GM19395 (cell line): ENCODE data around the gene SCARB2.

Experiments
- ATAC-seq: cut with Tn5 transposase; IDR thresholded peaks from one replicate; pipeline ENCODE4 v1.9.1; 2021; ENCODE audit warnings: mild to moderate bottlenecking, moderate library complexity; ENCODE audit not compliant: unreplicated experiment

Gene SCARB2

DNA sequence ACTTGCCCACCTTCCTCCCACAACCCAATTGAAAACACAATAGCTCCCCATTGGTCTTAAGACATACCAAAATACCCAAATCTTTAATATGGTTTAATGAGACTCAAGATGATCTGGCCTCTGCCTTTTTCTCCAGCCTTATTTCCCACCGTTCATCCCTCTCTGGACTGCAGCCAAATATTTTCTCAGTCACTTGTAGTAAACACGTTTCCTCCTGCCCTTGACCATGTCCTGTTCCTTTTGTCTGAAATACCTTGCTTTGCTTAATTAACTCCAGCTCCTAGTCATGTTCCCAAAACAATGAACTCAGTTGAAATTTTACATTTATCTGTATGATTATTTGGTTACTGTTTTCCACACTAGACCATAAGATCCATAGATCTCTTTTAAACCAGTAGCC lies 57.0 kb downstream of the SCARB2 start:
- ATAC-seq, result no peak

DNA sequence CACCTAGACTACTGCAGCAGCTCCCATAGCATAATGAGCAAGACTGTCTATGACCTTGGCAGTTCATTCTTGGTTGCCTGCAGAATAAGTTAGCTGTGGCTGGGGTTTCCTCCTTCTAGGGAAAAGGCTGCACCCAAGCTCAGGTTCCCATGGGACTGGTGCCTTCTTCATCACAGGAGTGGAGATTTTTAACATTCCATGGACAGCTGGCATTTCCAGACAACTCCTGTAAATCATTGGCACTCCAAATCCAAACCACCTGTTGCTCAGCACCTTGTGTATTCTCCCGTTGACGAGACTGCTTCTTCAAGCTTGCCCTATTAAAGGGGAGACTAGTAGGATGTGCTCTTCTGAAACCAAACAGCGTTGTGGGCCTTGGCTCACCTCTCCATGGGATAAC lies 57.6 kb downstream of the SCARB2 start:
- no peak for ATAC-seq

DNA sequence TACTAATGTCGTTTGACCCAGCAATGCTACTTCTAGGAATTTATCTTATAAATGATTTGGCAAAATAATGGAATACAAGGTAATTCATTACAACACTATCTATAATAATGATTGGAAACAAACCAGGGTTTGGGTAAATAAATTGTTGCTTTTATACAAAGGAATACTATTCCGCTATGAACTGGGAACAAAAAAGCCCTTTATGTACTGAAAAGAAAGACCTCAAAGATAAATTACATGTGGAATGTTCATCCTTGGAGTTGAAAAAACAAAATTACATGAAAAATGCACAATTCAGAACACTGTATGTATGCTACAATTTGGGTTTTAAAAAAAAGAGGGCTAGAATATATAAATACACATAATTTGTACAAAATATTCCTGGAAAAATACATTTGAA lies 60.3 kb downstream of the SCARB2 start:
- ATAC-seq, result no peak

DNA sequence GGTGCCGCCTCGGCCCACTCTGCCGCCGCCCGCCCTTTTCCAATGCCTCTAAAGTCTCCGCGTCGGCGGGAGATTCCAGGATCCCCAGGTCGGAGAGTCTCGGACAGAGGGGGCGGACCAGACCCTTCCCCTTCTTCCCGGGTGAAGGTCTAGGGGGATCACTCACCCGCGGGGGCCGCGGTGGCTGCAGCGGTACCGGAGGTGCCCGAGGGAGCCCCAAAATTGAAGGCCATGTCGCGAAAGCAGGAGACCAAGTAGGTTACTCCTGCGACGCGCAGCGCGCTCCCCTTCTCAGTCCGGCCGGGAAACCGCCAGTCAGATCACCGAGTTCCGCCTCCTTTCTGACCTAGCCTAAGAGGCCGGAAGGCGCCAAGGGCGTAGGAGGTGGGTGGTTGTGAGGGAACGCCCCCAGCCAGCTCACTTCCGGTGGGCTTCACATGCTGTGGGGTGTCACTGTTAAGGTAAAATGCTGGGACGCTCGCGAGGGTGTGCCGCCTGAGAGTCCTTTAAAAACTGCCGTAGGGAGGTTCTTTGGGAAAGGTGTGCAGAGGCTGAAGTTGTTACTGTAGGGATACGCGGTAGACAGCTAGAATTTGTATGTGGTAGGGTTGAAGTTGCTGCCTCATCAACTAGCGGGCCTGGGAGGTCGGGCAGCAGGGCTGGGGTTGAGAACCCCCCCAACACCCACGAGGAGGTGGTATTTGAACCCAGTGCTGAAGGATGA lies 65.3 kb downstream of the SCARB2 start, which contains the start of gene NUP54:
Gene NUP54, minus strand, starts transcription at position 256 of the 724 bp plus-strand sequence. Its CDS starts 23 bp downstream, at position 233.
- peak; percentile 99 for ATAC-seq

DNA sequence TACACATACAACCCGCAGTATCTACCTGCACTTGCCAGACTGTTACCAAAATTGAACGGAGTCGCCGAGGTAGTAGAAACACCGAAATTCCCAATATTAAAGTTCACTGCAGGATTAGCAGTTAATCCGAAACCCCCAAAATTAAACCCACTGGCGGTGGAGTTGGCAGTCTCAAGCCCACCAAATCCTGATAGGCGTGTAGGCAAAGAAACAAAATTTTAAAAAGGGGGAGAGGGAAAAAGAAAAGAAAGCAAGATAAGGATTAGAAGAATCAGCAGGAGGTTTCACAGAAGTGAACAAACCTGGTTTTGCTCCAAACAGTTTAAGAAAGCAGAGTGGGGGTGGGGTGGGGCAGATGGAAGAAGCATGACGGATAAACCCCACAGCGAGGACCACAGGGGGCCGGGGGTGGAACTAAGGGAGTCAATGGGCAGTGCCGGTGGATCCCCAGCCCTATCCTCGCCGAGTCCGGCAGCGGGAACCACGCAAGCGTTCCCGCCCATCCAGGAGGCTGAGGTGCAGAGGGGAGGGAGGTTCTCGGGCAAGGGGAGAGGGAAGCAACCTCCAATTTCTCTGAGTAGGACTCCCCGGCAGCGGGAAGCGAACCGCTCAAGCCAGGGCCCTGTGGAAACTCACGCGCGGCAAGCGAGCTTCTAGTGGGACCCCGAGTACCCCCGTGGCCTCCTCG lies 66.0 kb downstream of the SCARB2 start:
- peak; percentile 50 for ATAC-seq

DNA sequence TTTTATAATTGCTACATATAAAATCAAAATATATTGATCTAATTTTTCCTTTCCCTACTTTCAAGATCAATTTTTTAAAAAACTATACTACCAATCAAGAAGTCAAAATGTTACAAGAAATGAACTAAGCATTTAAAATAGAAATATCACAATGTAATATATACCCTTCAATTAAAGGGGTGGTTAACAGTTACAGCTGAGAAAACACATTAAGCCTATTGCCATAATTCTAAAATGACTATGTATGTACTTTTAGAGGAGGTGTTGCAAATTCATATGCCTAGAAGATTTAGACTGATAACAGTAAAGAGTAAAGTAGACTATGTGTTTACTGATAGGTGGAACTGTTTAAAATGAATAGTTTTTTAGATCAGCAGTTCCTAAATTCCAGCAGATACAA lies 69.1 kb downstream of the SCARB2 start:
- ATAC-seq, result no peak

DNA sequence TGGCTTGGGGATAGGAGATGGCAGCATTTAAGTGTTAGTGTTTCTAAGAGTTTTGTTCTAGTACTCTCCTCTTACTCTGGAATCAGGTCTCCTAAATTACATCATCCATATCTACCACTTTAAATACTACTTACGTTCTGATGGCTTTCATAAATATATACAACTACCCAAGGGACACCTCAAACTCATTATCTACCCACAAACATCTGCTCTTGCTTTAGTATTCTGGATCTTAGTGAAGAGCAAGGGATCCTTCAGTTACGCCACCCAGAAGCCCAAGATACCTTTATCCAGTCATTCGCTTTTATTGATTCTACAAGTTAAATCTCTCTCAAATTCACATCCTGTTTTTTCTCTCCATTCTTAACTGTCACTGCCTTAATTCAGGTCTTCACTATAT lies 72.4 kb downstream of the SCARB2 start:
- no peak for ATAC-seq

DNA sequence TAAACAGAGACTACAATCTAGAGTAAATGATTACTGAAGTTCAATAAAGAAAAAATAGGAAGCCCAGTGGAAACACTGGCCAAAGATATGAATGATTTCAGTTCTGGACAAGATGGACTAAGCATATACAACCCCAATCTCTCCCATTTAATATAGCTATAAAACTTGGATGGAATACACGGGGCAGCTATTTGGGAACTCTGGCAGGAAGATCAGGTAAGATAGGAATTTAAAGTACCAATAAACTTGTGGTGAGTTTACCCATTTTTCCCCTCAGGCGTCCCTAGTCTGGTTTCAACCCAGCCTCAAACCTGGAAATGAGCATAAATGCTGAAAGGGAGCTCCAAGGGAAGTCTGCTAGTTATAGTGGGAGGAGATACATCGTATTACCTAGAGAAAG lies 85.9 kb downstream of the SCARB2 start:
- no peak for ATAC-seq

DNA sequence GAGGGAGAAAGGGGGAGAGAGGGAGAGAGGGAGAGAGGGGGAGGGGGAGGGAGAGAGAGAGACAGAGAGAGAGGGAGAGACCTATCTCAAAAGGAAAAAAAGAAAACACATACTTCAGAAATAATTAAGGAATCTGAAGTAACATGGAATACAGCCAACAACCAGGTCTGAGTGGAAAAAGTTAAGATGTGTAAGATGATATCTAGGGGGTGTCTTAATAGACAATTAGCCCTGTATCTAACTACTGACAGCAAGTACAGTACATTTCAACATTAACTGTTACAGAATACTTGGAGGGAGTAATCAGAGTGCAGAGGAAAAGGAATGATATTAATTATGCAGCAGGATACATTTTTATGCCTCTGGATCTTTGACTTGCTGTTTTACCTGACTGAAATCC lies 87.8 kb downstream of the SCARB2 start:
- ATAC-seq, result no peak

DNA sequence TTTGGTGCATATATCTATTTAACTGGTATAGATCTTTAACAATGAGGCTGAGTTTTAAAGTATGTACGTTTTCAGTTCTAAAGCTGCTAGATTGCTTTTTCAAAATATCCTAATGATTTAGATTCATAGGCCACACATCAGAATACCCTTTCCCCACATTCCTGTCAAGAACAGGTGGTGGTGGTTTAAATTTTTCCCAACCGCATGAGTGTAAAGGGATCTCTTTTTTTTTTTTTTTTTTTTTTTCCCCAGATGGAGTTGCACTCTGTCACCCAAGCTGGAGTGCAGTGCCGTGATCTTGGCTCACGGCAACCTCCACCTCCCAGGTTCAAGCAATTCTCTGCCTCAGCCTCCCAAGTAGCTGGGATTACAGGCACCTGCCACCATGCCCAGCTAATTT lies 93.4 kb downstream of the SCARB2 start:
- ATAC-seq, result no peak

DNA sequence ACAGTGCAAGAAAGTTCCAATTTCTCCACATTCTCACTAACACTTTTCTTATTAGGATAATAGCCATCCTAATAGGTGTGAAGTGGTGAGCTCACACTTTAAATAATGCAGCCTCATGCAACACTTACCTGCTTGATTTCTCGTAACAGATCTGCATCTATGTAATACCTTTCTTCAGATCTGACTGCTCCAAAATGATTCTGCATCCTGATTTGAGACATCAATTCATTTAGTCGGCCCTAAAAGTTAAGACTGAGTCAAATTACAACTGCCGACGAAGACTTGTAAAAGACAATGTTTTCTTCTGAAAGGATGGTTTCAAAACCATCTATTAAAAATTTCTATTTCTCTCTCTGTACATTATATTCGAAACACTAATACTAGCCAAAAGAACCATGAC lies 96.1 kb downstream of the SCARB2 start:
- no peak for ATAC-seq

DNA sequence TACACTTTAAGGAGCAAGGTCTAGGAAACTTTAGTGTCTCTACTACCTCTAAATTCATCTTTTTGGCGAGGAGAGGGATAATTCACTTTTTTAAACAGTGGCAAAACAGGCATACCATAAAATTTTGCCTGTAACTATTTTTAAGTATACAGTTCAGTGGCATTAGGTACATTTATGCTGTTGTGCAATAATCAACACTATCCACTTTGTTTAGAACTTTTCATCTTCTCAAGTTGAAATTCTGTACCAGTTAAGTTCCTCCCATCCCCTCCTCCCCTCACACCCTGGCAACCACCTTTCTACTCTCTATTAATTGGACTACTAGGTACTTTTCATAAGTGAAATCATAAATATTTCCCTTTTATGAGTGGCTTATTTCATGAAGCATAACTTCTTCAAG lies 96.8 kb downstream of the SCARB2 start:
- no peak for ATAC-seq
